WERI-Rb-1 (cell line): ENCODE results near the gene LPCAT4.
"Not testable (repeated sequence)": the region's sequence is repeated elsewhere in the genome, so short reads cannot be mapped to it uniquely, and the experiment has no call there.

Source experiments
- DNase-seq: peaks from one replicate; pipeline ENCODE4 v3.0.0-alpha.2; 2020
- H3K27ac ChIP-seq: fragments of 250-450 bp; sonication (Bioruptor Pico); 2 replicates; pipeline ENCODE4 v1.5.1; 2020; ENCODE audit warnings: mild to moderate bottlenecking, moderate library complexity
- H3K27me3 ChIP-seq: fragments of 250-450 bp; sonication (Bioruptor Pico); 2 replicates; pipeline ENCODE4 v1.5.1; 2021; ENCODE audit warnings: mild to moderate bottlenecking, low read depth, moderate library complexity; ENCODE audit not compliant: insufficient read depth, severe bottlenecking
- H3K36me3 ChIP-seq: fragments of 250-450 bp; sonication (Bioruptor Pico); 2 replicates; pipeline ENCODE4 v1.5.1; 2020; ENCODE audit warnings: mild to moderate bottlenecking, moderate library complexity
- H3K4me3 ChIP-seq: 2 replicates; pipeline ENCODE4 v1.5.1; 2011; ENCODE audit warnings: low read depth, mild to moderate bottlenecking, control low read depth, low read length
- H3K9me3 ChIP-seq: fragments of 250-450 bp; sonication (Bioruptor Pico); 2 replicates; pipeline ENCODE4 v1.5.1; 2021; ENCODE audit warnings: mild to moderate bottlenecking, moderate library complexity; ENCODE audit not compliant: severe bottlenecking
- TF ChIP-seq, protein P1 (sequence below): IDR thresholded peaks from 2 replicates; pipeline ENCODE4 v1.5.1; 2011; ENCODE audit warnings: low read depth, mild to moderate bottlenecking, control low read depth, inconsistent platforms, low read length

LPCAT4 gene

DNA sequence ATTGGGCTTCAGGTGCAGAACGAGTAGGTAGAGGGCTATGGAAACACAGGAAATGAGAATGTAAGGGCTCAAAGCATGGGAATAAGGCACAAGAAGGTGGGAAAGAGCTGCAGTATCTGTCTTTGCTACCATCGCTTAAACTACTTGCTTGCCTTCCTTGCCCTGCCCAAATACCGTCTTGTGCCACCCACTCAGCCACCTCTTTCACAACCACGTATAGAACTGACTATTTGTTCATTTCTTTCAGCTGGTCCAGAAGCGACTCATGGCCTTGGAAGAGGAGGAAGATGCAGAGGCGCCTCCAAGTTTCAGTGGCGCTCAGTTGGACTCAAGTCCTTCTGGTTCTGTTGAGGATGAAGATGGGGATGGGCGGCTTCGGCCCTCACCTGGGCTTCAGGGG, 11.8 kb downstream of the LPCAT4 start:
- Histone ChIP-seq H3K9me3 (no peaks in the 10 kb centered on the region), H3K27me3 (no peaks in the 10 kb centered on the region), H3K4me3 (no peak overlapping the region), H3K36me3 (no peaks in the 10 kb centered on the region), H3K27ac (no peak overlapping the region)
- DNase-seq: no peak
- TF ChIP-seq, protein P1, sequence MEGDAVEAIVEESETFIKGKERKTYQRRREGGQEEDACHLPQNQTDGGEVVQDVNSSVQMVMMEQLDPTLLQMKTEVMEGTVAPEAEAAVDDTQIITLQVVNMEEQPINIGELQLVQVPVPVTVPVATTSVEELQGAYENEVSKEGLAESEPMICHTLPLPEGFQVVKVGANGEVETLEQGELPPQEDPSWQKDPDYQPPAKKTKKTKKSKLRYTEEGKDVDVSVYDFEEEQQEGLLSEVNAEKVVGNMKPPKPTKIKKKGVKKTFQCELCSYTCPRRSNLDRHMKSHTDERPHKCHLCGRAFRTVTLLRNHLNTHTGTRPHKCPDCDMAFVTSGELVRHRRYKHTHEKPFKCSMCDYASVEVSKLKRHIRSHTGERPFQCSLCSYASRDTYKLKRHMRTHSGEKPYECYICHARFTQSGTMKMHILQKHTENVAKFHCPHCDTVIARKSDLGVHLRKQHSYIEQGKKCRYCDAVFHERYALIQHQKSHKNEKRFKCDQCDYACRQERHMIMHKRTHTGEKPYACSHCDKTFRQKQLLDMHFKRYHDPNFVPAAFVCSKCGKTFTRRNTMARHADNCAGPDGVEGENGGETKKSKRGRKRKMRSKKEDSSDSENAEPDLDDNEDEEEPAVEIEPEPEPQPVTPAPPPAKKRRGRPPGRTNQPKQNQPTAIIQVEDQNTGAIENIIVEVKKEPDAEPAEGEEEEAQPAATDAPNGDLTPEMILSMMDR: no peak

- DNase-seq: no peak
- TF ChIP-seq, protein P1: no peak
- Histone ChIP-seq H3K4me3 (no peak overlapping the region), H3K36me3 (no peaks in the 10 kb centered on the region), H3K27me3 (no peaks in the 10 kb centered on the region), H3K27ac (no peak overlapping the region), H3K9me3 (no peaks in the 10 kb centered on the region)
Measured at GRCh38 chr15:34354286-34354685, 12.7 kb downstream of the LPCAT4 start.

DNA sequence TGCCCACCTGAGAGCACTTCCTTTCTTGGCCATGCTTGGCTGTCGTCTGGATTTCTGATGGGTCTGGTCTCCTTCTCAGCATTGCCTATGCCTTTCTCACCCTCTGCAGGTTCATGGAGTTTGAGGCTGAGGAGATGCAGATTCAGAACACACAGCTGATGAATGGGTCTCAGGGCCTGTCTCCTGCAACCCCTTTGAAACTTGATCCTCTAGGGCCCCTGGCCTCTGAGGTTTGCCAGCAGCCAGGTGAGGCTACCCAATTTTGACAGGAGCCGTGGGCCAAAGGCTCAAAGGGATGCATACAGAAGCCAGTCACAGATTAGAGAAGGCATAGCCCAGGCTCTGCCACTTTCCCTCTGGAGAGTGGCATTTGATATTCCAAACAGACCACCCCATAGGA, 13.4 kb downstream of the LPCAT4 start:
- no peak for DNase-seq
- Histone ChIP-seq H3K27ac (no peak overlapping the region), H3K36me3 (no peaks in the 10 kb centered on the region), H3K27me3 (no peaks in the 10 kb centered on the region), H3K9me3 (no peaks in the 10 kb centered on the region), H3K4me3 (no peak overlapping the region)
- TF ChIP-seq, protein P1: no peak

GRCh38 chr15:34352996-34353395, 14.0 kb downstream of the LPCAT4 start:
- H3K9me3 ChIP-seq, H3K27me3 ChIP-seq, H3K4me3 ChIP-seq, H3K36me3 ChIP-seq, DNase-seq, H3K27ac ChIP-seq: not testable (repeated sequence)

DNA sequence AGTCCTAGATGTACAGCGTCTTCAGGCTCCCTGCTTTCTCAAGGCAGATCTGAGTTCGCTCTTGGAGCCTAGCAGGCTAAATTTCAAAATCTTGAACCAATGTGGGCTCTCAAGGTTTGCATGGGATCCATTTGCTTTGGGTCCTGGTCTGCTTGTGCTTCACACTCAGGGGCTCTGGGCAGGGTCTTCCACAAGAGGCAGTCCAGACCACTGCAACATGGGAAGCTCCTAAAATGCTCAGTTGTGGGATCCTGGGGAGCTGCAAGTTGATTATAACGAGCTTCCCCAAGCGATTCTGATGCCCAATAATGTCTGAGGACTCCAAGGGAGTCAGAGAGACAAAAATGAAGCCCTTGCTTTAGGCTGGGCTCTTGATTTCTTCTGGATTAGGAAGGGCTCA, 17.2 kb downstream of the LPCAT4 start:
- Histone ChIP-seq H3K36me3 (no peaks in the 10 kb centered on the region), H3K4me3 (no peak overlapping the region), H3K27ac (no peak overlapping the region), H3K27me3 (no peaks in the 10 kb centered on the region), H3K9me3 (no peaks in the 10 kb centered on the region)
- TF ChIP-seq, protein P1: no peak
- no peak for DNase-seq

- Histone ChIP-seq H3K4me3 (no peak overlapping the region), H3K36me3 (no peaks in the 10 kb centered on the region), H3K9me3 (no peaks in the 10 kb centered on the region), H3K27ac (no peak overlapping the region), H3K27me3 (no peaks in the 10 kb centered on the region)
- DNase-seq: no peak
- TF ChIP-seq, protein P1: no peak
Measured at GRCh38 chr15:34348735-34349300, 18.2 kb downstream of the LPCAT4 start.
